ENCODE data around the gene PDZD2.

DNA sequence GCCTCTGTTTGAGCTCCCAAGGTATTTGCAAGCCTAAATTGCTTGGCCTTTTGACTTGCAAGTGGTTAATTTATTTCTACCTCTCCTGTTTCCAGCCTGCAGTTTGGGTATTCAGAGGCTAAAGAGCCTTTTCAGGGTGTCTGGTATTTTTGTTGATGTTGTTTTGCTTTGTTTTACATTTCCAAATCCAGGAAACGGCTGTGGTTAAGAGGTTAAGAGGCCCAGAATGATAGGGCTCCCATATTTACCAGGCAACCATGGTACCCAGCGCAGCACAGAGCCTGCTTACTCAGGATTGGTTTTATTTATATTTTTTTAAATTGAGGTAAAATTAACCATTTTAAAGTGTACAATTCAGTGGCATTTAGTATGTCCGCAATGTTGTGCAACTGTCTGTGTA lies 92.1 kb downstream of the PDZD2 start:
- TF ChIP-seq, protein P1, sequence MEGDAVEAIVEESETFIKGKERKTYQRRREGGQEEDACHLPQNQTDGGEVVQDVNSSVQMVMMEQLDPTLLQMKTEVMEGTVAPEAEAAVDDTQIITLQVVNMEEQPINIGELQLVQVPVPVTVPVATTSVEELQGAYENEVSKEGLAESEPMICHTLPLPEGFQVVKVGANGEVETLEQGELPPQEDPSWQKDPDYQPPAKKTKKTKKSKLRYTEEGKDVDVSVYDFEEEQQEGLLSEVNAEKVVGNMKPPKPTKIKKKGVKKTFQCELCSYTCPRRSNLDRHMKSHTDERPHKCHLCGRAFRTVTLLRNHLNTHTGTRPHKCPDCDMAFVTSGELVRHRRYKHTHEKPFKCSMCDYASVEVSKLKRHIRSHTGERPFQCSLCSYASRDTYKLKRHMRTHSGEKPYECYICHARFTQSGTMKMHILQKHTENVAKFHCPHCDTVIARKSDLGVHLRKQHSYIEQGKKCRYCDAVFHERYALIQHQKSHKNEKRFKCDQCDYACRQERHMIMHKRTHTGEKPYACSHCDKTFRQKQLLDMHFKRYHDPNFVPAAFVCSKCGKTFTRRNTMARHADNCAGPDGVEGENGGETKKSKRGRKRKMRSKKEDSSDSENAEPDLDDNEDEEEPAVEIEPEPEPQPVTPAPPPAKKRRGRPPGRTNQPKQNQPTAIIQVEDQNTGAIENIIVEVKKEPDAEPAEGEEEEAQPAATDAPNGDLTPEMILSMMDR (IDR thresholded peaks at IDR 0.05; ENCODE audit: poor library complexity): no peak
- TF ChIP-seq EZH2phosphoT487 (IDR thresholded peaks at IDR 0.05; ENCODE audit: low read depth, severe bottlenecking, unreplicated experiment): no peak

Measured in hepatocyte (in vitro differentiated cells).